ENCODE results near the gene ARL5C. TPM values are rescaled to one million over a fixed set of nuclear protein-coding genes. Genes with fewer than 3 reads are reported as not detected.
A peak's percentile ranks its signal among the peaks of the same experiment; 100 is the strongest.

ARL5C gene
- total RNA-seq, 1 donor from 2014 or later: not detected

DNA sequence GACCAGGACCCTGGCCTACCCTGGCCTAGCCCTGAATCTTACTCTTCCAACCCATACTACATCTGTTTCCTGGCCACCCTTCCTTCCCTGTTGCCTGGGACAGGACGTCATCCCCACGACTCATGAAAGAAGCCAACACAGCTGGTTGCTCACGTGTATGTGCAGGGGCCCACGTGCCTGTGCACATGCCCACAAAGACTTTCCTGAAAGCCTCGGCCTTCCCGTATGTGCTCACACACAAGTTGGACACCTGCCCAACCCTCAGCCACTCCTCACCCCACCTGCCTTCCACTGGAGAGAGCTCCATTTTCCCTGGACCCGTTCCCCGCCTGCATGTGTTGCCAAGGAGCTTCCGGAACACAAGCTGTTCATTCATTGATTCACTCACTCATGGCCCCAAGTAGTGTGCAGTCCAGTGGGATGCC lies 21.5 kb downstream of the ARL5C start:
- H3K9ac ChIP-seq (ENCODE audit: low read length): no peak overlapping the region
- TF ChIP-seq, protein P1, sequence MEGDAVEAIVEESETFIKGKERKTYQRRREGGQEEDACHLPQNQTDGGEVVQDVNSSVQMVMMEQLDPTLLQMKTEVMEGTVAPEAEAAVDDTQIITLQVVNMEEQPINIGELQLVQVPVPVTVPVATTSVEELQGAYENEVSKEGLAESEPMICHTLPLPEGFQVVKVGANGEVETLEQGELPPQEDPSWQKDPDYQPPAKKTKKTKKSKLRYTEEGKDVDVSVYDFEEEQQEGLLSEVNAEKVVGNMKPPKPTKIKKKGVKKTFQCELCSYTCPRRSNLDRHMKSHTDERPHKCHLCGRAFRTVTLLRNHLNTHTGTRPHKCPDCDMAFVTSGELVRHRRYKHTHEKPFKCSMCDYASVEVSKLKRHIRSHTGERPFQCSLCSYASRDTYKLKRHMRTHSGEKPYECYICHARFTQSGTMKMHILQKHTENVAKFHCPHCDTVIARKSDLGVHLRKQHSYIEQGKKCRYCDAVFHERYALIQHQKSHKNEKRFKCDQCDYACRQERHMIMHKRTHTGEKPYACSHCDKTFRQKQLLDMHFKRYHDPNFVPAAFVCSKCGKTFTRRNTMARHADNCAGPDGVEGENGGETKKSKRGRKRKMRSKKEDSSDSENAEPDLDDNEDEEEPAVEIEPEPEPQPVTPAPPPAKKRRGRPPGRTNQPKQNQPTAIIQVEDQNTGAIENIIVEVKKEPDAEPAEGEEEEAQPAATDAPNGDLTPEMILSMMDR (IDR thresholded peaks at IDR 0.05; ENCODE audit: insufficient read depth, low read depth, low read length): no peak
- no peak for TF ChIP-seq EZH2 (IDR thresholded peaks at IDR 0.05; ENCODE audit: insufficient read depth, low read length)
- peak overlapping the region; percentile 62 for H3K27ac Mint-ChIP-seq (ENCODE audit: unreplicated experiment)

DNA sequence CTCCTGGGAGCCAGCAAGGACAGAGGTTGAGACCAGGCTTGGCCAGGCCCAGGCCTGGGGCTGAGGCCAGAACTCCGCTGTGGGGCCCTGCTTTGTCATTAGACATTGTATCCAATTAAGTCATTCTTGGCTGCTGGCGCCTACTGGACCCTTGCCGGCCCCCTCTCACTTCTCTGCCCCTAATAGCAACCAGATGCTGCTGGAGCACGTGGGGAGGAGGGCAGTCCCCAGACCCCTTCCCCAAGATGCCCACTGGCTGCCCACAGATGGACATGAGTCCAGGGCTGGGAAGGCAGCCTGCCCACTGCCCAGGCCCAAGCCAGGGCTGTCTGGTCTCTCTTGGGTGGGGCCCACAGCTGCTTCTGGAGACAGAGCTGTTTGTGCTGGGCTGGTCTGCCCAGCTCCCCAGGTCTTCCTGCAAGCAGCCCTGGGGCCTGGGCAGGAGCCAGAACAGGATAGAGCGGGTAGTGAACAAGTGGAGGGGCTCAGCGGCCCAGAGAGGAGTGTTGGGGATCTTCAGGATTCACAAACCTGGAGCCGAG lies 22.3 kb downstream of the ARL5C start:
- Histone ChIP-seq H2AFZ (ENCODE audit: low read depth, low read length) (no peak overlapping the region), H3K9ac (ENCODE audit: low read length) (no peak overlapping the region), H3K36me3 (ENCODE audit: insufficient read depth, low read length) (no peaks in the 10 kb centered on the region), H3K27me3 (ENCODE audit: insufficient read depth, low read length) (no peaks in the 10 kb centered on the region), H3K79me2 (ENCODE audit: insufficient read depth, low read length) (no peaks in the 10 kb centered on the region), H3K27ac (ENCODE audit: low read depth, low read length) (no peak overlapping the region), H3K4me1 (ENCODE audit: insufficient read depth, low read length) (peaks cover 21% of the 10 kb centered on the region), H3K9me3 (ENCODE audit: insufficient read depth, low read depth, low read length) (no peaks in the 10 kb centered on the region), H3K4me3 (ENCODE audit: insufficient read depth, low read depth, low read length) (no peak overlapping the region), H3K4me2 (ENCODE audit: low read length) (no peak overlapping the region), H4K20me1 (ENCODE audit: insufficient read depth, low read length) (no peaks in the 10 kb centered on the region)
- Mint-ChIP-seq H3K27ac (ENCODE audit: unreplicated experiment) (peak overlapping the region; percentile 77), H3K4me1 (ENCODE audit: low read depth, unreplicated experiment) (peaks cover 8% of the 10 kb centered on the region), H3K4me3 (ENCODE audit: unreplicated experiment) (no peak overlapping the region), H3K36me3 (ENCODE audit: low read depth, unreplicated experiment) (peaks cover 3% of the 10 kb centered on the region), H3K27me3 (ENCODE audit: low read depth, unreplicated experiment) (peaks cover 14% of the 10 kb centered on the region), H3K9me3 (ENCODE audit: unreplicated experiment) (no peaks in the 10 kb centered on the region)
- TF ChIP-seq EZH2 (IDR thresholded peaks at IDR 0.05; ENCODE audit: insufficient read depth, low read length): no peak
- TF ChIP-seq, protein P1 (IDR thresholded peaks at IDR 0.05; ENCODE audit: insufficient read depth, low read depth, low read length): no peak
- FAIRE-seq (no peak), DNase-seq (ENCODE audit: low read depth) (no peak)

More for the DNA sequence above, 21.5 kb downstream of the ARL5C start:
- H3K9me3 ChIP-seq (ENCODE audit: insufficient read depth, low read depth, low read length): no peaks in the 10 kb centered on the region
- peaks cover 2% of the 10 kb centered on the region for H3K27me3 ChIP-seq (ENCODE audit: insufficient read depth, low read length)
- peaks cover 21% of the 10 kb centered on the region for H3K27me3 Mint-ChIP-seq (ENCODE audit: low read depth, unreplicated experiment)
- H4K20me1 ChIP-seq (ENCODE audit: insufficient read depth, low read length): no peaks in the 10 kb centered on the region
- DNase-seq (ENCODE audit: low read depth) (peak; percentile 91), FAIRE-seq (no peak)
- H3K27ac ChIP-seq (ENCODE audit: low read depth, low read length): peak overlapping the region; percentile 12
- no peaks in the 10 kb centered on the region for H3K79me2 ChIP-seq (ENCODE audit: insufficient read depth, low read length)
- peaks cover 13% of the 10 kb centered on the region for H3K4me1 ChIP-seq (ENCODE audit: insufficient read depth, low read length)
- H3K36me3 Mint-ChIP-seq (ENCODE audit: low read depth, unreplicated experiment): peaks cover 3% of the 10 kb centered on the region
- H3K4me3 ChIP-seq (ENCODE audit: insufficient read depth, low read depth, low read length): no peak overlapping the region
- H2AFZ ChIP-seq (ENCODE audit: low read depth, low read length): peak overlapping the region; percentile 5
- no peak overlapping the region for H3K4me3 Mint-ChIP-seq (ENCODE audit: unreplicated experiment)
- no peaks in the 10 kb centered on the region for H3K36me3 ChIP-seq (ENCODE audit: insufficient read depth, low read length)
- H3K4me1 Mint-ChIP-seq (ENCODE audit: low read depth, unreplicated experiment): peaks cover 3% of the 10 kb centered on the region
- no peaks in the 10 kb centered on the region for H3K9me3 Mint-ChIP-seq (ENCODE audit: unreplicated experiment)
- no peak overlapping the region for H3K4me2 ChIP-seq (ENCODE audit: low read length)

DNA sequence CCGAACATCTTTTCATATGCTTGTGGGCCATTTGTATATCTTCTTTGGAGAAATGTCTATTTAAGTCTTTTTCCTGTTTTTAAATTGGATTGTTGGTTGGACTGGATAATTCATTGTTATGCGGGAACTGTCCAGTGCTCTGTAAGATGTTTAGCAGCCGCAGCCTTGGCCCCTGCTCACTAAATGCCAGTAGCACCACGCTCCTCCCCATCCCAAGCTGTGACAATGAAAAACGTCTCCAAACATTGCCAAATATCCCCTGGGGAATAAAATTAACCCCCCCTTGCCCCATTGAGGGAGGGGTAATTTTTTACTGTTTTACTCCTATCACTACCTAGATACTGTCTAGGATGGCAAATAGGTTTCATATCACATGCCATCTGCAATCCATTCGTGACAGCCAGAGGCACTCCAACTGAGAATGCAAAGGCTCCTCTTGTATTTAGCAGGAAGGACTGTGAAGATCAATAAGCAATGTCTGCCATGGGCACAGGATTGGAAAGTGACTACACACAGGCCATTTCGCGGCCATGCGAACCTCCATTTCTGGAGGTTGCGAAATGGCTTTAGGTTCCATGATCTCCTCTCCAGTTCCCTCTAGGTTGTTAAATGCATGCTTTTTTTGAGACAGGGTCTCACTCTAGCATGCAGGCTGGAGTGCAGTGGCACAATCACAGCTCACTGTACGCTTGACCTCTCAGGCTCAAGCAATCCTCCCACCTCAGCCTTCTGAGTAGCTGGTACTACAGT lies 23.9 kb downstream of the ARL5C start:
- Mint-ChIP-seq H3K36me3 (ENCODE audit: low read depth, unreplicated experiment) (peaks cover 3% of the 10 kb centered on the region), H3K9me3 (ENCODE audit: unreplicated experiment) (no peaks in the 10 kb centered on the region), H3K4me3 (ENCODE audit: unreplicated experiment) (no peak overlapping the region), H3K27me3 (ENCODE audit: low read depth, unreplicated experiment) (peaks cover 7% of the 10 kb centered on the region), H3K27ac (ENCODE audit: unreplicated experiment) (no peak overlapping the region), H3K4me1 (ENCODE audit: low read depth, unreplicated experiment) (peaks cover 15% of the 10 kb centered on the region)
- H2AFZ ChIP-seq (ENCODE audit: low read depth, low read length): no peak overlapping the region
- DNase-seq (ENCODE audit: low read depth): no peak
- no peaks in the 10 kb centered on the region for H3K79me2 ChIP-seq (ENCODE audit: insufficient read depth, low read length)
- no peak overlapping the region for H3K9ac ChIP-seq (ENCODE audit: low read length)
- H3K4me3 ChIP-seq (ENCODE audit: insufficient read depth, low read depth, low read length): no peak overlapping the region
- FAIRE-seq: no peak
- TF ChIP-seq, protein P1 (IDR thresholded peaks at IDR 0.05; ENCODE audit: insufficient read depth, low read depth, low read length): no peak
- no peak for TF ChIP-seq EZH2 (IDR thresholded peaks at IDR 0.05; ENCODE audit: insufficient read depth, low read length)
- no peaks in the 10 kb centered on the region for H4K20me1 ChIP-seq (ENCODE audit: insufficient read depth, low read length)
- no peak overlapping the region for H3K4me2 ChIP-seq (ENCODE audit: low read length)
- no peaks in the 10 kb centered on the region for H3K36me3 ChIP-seq (ENCODE audit: insufficient read depth, low read length)
- no peaks in the 10 kb centered on the region for H3K27me3 ChIP-seq (ENCODE audit: insufficient read depth, low read length)
- peaks cover 27% of the 10 kb centered on the region for H3K4me1 ChIP-seq (ENCODE audit: insufficient read depth, low read length)
- H3K9me3 ChIP-seq (ENCODE audit: insufficient read depth, low read depth, low read length): no peaks in the 10 kb centered on the region
- H3K27ac ChIP-seq (ENCODE audit: low read depth, low read length): no peak overlapping the region
